ENCODE results near the gene RPS18. TPM values are rescaled to one million over a fixed set of nuclear protein-coding genes. Genes with fewer than 3 reads are reported as not detected.
"Not testable (repeated sequence)": the region's sequence is repeated elsewhere in the genome, so short reads cannot be mapped to it uniquely, and the experiment has no call there.

The RPS18 gene
- total RNA-seq (1,000 to 10,000 TPM in 1 of 2 donors, 100 to 1,000 TPM in 1; 742 to 1,432 TPM), polyA plus RNA-seq (1,000 to 10,000 TPM in 1 of 2 donors, 100 to 1,000 TPM in 1; 812 to 1,309 TPM)

DNA sequence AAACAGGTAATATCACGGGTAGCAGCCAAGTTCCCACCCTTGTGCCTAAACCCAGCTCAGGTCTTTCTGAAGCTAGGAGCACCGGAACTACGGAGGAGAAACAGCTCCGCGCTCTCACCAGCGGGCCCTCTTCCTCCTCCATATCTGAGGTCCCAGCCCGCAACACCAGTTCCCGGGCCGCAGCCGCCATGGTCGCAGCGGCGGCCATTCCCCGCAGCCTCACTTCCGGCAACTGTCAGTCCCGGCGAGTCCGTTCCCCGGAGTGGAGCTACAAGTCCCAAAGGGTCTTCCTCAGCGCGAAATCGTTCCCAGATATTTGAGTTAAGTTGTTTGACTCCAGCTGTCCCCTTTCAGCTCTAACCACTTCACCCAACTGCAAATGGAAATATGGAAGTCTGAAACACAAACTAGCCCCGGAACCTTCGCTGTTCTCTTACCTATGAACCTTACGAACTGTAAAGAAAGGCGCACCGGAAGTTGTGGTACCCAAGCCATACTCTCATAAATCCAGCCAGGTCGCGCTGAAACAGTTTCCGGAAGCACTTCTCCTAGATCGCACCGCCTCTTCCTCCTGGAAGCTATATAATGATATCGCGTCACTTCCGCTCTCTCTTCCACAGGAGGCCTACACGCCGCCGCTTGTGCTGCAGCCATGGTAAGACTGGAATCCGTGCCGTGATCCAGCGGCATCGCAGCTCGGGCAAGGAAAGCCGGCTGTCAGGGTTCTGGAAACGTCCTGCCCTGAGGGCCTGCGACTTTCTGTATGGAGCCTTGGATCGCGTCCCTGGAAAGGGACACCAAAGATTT is at the start of gene RPS18, which contains the start of gene VPS52:
TSS of gene RPS18 (plus strand) at position 608 of the 807 bp plus-strand sequence. CDS start at position 653, 45 bp downstream.
TSS of gene VPS52 (minus strand) at position 409 of the 807 bp plus-strand sequence. CDS start at position 208, 201 bp downstream.
- Histone ChIP-seq H3K9me3 (ENCODE audit: control insufficient read depth in 4 of 4, low read length in 3 of 4) (no peaks in the 10 kb centered on the region), H3K27me3 (ENCODE audit: control insufficient read depth in 4 of 4, insufficient read depth in 4 of 4, low read length in 3 of 4) (no peaks in the 10 kb centered on the region), H3K27ac (ENCODE audit: low read depth in 1 of 2, low read length in 2 of 2) (peak within 1 kb of the TSS; percentile 83 to 87), H3K9ac (ENCODE audit: low read depth in 1 of 2, low read length in 2 of 2) (peak within 1 kb of the TSS; percentile 97 to 98), H3K4me1 (ENCODE audit: control insufficient read depth in 4 of 4, insufficient read depth in 4 of 4, low read length in 3 of 4) (peaks cover 9 to 47% (median 40%) of the 10 kb centered on the region in 4 donors), H3K36me3 (ENCODE audit: control insufficient read depth in 4 of 4, insufficient read depth in 3 of 4, low read depth in 1 of 4, low read length in 3 of 4) (peaks cover 3 to 51% (median 33%) of the 10 kb centered on the region in 4 donors), H3K4me3 (ENCODE audit: low read depth in 1 of 3, low read length in 3 of 3) (peak within 1 kb of the TSS; percentile 64 to 97 (median 96))
- peak; percentile 90 for DNase-seq (ENCODE audit: low spot score)
- peak; percentile 87 for TF ChIP-seq TAF1 (conservative IDR thresholded peaks at IDR 0.05)
- TF ChIP-seq, protein P1, sequence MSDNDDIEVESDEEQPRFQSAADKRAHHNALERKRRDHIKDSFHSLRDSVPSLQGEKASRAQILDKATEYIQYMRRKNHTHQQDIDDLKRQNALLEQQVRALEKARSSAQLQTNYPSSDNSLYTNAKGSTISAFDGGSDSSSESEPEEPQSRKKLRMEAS (IDR thresholded peaks at IDR 0.05) = peak; percentile 87
- TF ChIP-seq REST (IDR thresholded peaks at IDR 0.05) = peak; percentile 92
- TF ChIP-seq, protein P2, sequence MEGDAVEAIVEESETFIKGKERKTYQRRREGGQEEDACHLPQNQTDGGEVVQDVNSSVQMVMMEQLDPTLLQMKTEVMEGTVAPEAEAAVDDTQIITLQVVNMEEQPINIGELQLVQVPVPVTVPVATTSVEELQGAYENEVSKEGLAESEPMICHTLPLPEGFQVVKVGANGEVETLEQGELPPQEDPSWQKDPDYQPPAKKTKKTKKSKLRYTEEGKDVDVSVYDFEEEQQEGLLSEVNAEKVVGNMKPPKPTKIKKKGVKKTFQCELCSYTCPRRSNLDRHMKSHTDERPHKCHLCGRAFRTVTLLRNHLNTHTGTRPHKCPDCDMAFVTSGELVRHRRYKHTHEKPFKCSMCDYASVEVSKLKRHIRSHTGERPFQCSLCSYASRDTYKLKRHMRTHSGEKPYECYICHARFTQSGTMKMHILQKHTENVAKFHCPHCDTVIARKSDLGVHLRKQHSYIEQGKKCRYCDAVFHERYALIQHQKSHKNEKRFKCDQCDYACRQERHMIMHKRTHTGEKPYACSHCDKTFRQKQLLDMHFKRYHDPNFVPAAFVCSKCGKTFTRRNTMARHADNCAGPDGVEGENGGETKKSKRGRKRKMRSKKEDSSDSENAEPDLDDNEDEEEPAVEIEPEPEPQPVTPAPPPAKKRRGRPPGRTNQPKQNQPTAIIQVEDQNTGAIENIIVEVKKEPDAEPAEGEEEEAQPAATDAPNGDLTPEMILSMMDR (IDR thresholded peaks at IDR 0.05; ENCODE audit: low read depth, low read length, missing input control) = no peak
- peak; percentile 68 for TF ChIP-seq NR2F2 (IDR thresholded peaks at IDR 0.05)
- peak in 1 of 2 donors; percentile 23 for TF ChIP-seq RAD21 (IDR thresholded peaks at IDR 0.05)
- TF ChIP-seq, protein P3, sequence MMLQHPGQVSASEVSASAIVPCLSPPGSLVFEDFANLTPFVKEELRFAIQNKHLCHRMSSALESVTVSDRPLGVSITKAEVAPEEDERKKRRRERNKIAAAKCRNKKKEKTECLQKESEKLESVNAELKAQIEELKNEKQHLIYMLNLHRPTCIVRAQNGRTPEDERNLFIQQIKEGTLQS (IDR thresholded peaks at IDR 0.05) = no peak
- TF ChIP-seq HNF4A (conservative IDR thresholded peaks at IDR 0.05) = no peak
- peak; percentile 18 for TF ChIP-seq FOXA2 (IDR thresholded peaks at IDR 0.05)
- TF ChIP-seq ZBTB33 (IDR thresholded peaks at IDR 0.05) = peak; percentile 51
- peak in 1 of 2 donors; percentile 45 for TF ChIP-seq RXRA (IDR thresholded peaks at IDR 0.05)
- peak; percentile 99 for TF ChIP-seq YY1 (IDR thresholded peaks at IDR 0.05)
- peak; percentile 99 to 100 for TF ChIP-seq GABPA (IDR thresholded peaks at IDR 0.05 in 1 of 2, conservative IDR thresholded peaks at IDR 0.05 in 1 of 2)
- TF ChIP-seq FOXA1 (IDR thresholded peaks at IDR 0.05) = peak; percentile 25
- TF ChIP-seq SP1 (IDR thresholded peaks at IDR 0.05) = peak; percentile 53
- peak; percentile 57 to 70 for TF ChIP-seq EGR1 (IDR thresholded peaks at IDR 0.05; ENCODE audit: low read depth in 2 of 2)
- no peak for TF ChIP-seq JUND (IDR thresholded peaks at IDR 0.05)
- TF ChIP-seq HNF4G (IDR thresholded peaks at IDR 0.05) = no peak
- WGBS = under 1% methylated on average over 48 of the region's 48 CpGs

DNA sequence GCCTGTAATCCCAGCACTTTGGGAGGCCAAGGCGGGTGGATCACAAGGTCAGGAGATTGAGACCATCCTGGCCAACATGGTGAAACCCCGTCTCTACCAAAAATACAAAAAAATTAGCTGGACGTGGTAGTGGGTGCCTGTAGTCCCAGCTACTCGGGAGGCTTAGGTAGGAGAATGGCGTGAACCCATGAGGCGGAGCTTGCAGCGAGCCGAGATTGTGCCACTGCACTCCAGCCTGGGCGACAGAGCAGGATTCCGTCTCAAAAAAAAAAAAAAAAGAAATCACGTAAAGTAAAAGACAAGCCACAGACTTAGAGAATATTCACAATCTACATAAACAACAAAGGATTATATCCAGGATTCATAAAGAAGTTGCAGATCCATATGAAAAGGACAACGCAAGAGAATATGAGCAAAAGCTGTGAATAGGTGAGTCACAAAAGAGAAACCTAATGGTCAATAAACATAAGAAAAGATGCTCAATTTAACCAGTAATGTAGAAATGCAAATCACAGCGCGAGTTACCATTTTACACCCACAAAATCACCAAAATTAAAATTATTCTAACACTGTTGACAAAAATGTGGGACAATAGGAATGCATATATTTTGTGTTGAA is 45.3 kb upstream of the RPS18 start:
- DNase-seq (ENCODE audit: low spot score) = not testable (repeated sequence)
- 49% methylated on average over 14 of the region's 14 CpGs for WGBS

More for the DNA sequence above, 45.3 kb upstream of the RPS18 start:
- not testable (repeated sequence) for H3K27ac ChIP-seq (ENCODE audit: low read depth in 1 of 2, low read length in 2 of 2); H3K9me3 ChIP-seq (ENCODE audit: control insufficient read depth in 4 of 4, low read length in 3 of 4); H3K9ac ChIP-seq (ENCODE audit: low read depth in 1 of 2, low read length in 2 of 2); H3K36me3 ChIP-seq (ENCODE audit: control insufficient read depth in 4 of 4, insufficient read depth in 3 of 4, low read depth in 1 of 4, low read length in 3 of 4); H3K4me1 ChIP-seq (ENCODE audit: control insufficient read depth in 4 of 4, insufficient read depth in 4 of 4, low read length in 3 of 4); H3K27me3 ChIP-seq (ENCODE audit: control insufficient read depth in 4 of 4, insufficient read depth in 4 of 4, low read length in 3 of 4); H3K4me3 ChIP-seq (ENCODE audit: low read depth in 1 of 3, low read length in 3 of 3)
